Urothelium cell line (cell line): Measurements from ENCODE around the gene SERPINB3.
"Not testable (repeated sequence)": the region's sequence is repeated elsewhere in the genome, so short reads cannot be mapped to it uniquely, and the experiment has no call there.

Experiments used
- DNase-seq: peaks from one replicate; pipeline ENCODE4 v3.0.0; 2011; ENCODE audit warnings: low spot score, mixed read lengths
- FAIRE-seq: peaks from 2 replicates; lab custom pipeline; 2011; peaks lifted over from hg19 to GRCh38; lab: Jason Lieb, UNC

The SERPINB3 gene

DNA sequence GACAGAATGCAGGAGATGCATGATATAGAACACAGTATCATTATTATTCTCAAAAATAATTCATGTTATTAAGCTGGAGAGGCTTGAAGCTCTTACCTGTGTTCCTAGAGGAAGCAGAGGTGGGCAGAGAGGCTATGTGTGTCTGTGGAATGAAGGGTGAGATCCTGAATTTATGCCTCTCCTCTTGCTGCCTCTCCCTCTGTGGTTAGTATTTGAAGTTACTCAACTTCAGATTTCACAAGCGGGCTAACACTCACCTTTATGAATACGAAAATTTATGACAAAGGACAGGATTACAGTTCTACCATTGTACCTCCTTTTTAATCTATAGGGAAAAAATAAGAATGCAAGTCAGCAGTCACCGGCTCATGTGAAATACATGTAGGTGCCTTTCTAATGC is at the start of gene SERPINB3:
SERPINB3 (minus strand) TSS at position 144 of the 400 bp plus-strand sequence. CDS start 677 bp downstream, outside the sequence.
- not testable (repeated sequence) for DNase-seq, FAIRE-seq

GRCh38 chr18:63708650-63709049 is 47.0 kb upstream of the SERPINB3 start:
- DNase-seq (no peak), FAIRE-seq (no peak)

DNA sequence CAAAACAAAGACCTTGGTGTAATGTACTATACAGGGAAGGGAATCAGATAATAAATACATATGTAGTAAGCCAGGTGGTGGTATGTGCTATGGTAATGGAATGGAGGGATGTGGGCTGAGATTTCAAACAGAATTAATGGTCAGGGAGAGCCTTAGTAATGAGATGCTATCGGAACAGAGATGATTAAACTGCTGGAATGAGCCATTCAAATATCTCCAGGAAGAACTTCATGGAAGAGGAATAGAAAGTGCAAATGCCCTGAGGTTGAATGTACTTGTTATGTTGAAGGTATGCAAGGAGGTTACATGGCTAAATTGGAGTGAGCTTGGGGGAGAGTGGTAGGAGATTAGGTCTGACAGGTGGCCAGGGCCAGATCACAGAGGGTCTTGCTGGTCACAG is 46.1 kb upstream of the SERPINB3 start:
- FAIRE-seq (no peak), DNase-seq (no peak)

DNA sequence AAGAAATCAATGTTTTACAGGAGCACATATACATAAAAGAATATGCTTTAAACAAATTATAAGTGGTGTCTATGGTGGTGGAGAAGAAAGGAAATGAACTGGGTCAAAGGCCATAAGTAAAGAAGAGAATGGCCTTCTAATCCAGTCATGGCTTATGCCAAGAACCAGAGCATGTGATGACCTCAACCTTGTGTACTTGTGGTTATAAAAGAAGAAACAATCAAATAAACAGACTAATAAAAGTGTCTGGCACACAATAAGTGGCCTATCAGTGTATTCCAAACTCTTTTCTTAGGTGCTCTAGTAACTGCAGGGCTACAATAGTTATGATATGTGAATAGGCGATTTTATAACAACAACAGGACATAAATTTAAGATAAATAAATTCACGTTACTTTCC is 43.7 kb upstream of the SERPINB3 start:
- DNase-seq (no peak), FAIRE-seq (no peak)

DNA sequence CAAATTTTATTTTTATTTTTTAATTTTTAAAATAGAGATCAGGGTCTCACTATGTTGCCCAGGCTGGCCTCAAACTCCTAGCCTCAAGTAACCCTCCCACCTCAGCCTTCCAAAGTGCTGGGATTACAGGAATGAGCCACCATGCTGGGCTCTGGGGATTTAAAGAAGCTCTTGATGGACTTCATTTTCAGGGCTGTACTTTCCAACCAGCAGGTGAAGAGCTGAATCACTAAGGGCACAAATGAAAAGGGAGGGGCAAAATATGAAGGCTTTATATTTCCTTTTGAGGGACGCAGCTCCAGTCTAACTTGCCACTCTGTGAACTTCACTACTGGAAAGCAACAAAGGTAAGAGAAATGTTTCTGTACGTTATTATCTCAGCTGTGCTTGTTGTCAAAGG is 41.0 kb upstream of the SERPINB3 start, which contains the start of gene SERPINB11:
SERPINB11 (plus strand) TSS at position 301 of the 400 bp plus-strand sequence. CDS start 7,234 bp downstream, outside the sequence.
- FAIRE-seq: no peak

GRCh38 chr18:63701952-63702351 is 40.3 kb upstream of the SERPINB3 start:
- DNase-seq (no peak), FAIRE-seq (no peak)

More for the DNA sequence above, 41.0 kb upstream of the SERPINB3 start, which contains the start of gene SERPINB11:
- DNase-seq: no peak

DNA sequence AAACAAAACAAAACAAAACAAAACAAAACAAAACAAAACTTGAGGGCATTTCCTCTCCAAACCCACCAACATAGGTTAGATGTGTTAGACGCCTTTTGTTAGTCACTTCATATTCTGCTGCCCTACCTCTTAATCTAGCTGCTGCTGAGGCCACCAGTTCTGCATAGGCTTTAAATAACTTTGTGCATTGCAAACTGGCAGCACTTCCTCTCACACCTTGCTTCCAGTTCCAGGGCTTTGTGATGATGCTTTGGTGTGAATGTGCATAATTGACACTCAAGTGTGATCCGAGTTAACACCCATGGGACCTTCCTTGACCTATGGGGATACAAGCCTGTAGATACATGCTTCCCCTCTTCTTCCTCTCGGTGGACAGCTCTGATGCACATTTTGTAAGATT is 38.8 kb upstream of the SERPINB3 start:
- FAIRE-seq: no peak
- DNase-seq: no peak

- no peak for FAIRE-seq
These were observed 35.5 kb upstream of the SERPINB3 start for GRCh38 chr18:63697097-63697660.

DNA sequence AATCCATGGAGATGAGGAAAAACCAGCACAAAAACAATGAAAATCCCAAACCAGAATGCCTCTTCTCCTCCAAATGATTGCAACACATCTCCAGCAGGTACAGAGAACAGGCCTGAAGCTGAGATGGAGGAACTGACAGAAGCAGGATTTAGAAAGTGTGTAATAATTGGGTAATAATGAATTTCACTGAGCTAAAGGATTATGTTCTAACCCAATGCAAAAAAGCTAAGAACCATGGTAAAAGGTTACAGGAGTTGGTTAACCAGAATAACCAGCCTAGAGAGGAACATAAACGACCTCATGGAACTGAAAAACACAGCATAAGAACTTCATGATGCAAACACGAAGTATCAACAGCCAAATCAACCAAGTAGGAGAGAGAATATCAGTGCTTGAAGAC is 27.4 kb upstream of the SERPINB3 start:
- DNase-seq: no peak
- no peak for FAIRE-seq

More at GRCh38 chr18:63697097-63697660, 35.5 kb upstream of the SERPINB3 start:
- DNase-seq: no peak

DNA sequence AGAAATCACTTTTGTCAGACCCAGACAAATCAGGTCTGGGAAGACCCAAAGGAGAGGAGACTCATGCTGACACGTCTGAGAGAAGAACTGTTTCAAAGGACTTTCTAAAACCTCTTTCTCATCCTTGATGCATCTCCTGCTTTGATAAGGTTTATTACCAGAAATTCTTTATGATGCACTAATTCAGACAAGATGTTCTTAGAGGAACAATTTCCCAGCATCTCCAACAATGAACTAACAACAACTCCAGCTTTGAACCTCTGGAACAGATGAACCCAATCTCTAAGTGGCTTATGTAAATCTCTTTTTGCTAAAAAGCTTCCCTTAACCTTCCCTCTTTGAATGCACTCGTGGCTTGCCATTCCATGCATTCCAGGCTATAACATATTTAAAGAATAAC is 25.2 kb upstream of the SERPINB3 start:
- DNase-seq (no peak), FAIRE-seq (no peak)

- DNase-seq (no peak), FAIRE-seq (no peak)
These were observed 23.0 kb upstream of the SERPINB3 start for GRCh38 chr18:63684718-63685117.

- FAIRE-seq (no peak), DNase-seq (no peak)
These were observed 22.2 kb upstream of the SERPINB3 start for GRCh38 chr18:63683890-63684289.

GRCh38 chr18:63683152-63683551 is 21.5 kb upstream of the SERPINB3 start:
- peak; percentile 31 for DNase-seq
- no peak for FAIRE-seq

DNA sequence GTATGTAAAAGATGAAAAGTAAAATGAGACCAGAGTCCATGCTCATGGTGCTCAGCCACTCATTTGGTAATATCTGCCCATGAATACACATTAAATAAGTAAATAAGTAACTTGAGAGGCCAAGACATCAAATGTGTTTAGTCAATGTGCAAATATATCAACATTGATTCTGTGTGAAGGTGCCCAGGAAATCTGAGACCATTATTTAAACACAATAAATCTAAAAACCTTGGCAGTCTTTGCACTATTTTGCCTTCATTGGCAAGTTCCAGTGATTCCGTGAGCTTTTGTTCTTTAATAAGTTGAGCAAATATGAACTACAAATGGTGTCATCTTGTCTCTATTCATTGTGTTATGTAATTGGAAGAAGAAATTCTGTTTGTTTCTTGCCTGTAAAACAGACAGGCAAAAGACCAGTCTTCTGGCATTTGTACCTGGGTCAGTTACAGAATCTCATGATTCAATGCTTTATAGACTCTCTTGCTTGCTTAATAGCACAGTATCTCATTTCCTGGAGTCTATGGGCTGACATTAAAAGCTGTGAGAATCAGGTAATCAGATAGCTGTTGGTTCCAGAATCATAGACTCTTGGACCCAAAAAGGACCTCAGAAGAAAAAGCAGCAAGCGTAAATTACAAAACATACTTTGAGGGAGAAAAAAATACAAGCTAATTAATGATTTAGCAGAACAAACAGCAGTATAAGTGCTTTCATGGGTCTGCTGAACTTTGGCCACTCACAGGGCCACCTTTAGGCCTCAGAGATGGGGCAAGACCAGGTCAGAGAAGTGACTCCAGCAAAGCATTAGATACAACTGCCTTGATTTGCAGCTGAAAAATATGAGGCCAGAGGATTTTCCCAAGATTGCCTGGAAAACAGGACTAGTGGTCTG is 20.0 kb upstream of the SERPINB3 start:
- FAIRE-seq: no peak
- no peak for DNase-seq

- FAIRE-seq (no peak), DNase-seq (no peak)
These were observed 18.3 kb upstream of the SERPINB3 start for GRCh38 chr18:63679820-63680606.

- no peak for FAIRE-seq
These were observed 16.0 kb upstream of the SERPINB3 start for GRCh38 chr18:63677500-63678225.

DNA sequence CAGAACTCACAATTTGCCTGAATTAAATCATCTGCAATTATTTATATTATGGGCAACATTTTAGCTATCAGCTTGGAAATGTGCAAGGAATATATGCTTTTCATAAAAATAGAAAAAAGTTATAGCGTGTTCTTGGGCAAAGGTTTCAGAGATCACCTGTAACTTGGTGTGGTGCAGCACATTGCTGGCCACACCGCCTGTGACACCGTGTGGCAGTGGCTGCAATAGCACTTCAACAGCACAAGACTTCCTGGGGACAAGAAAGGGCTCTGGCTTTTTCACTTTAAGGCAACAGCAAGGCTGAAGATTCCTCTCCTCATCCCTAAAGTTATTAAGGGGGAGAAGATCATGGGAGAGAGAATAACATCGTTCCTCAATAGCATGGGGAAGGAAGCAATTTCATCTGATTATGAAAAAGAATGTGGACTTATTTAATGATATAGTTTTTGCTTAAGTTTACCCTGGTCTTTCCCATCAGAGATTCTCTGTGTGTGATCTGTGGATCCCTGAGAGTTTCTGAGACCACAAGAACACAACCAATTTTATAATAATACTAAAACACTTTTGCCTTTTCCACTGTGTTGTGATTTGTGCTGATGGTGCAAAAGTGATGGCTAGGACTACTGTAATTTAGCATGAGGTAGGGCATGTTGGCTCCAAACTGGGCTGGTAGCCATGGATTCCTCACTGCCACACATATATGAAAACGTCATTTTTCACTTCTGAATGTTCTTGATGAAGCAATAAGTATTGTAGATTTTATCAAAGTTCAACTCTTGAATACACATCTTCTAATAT is 15.0 kb upstream of the SERPINB3 start:
- FAIRE-seq: no peak
- DNase-seq: peak; percentile 4

More at GRCh38 chr18:63677500-63678225, 16.0 kb upstream of the SERPINB3 start:
- DNase-seq: no peak

DNA sequence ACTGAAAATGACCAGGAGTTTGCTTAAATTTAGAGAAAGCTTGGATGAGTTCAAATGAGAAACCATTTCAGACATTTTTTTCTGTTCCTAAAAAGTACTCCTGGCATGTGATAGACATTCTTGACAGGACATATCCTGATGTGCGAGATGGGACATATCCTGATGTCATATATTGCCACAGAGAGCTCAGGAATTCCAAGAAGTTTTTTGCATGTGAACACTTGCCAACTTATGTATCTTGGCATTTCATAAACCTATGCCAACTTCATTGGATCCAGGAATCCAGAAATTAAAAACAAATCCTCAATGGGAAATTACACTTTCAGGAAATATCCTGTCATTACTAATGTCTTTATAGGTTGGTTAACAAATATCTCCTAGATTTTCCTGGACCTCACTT is 2.9 kb upstream of the SERPINB3 start:
- no peak for DNase-seq
- FAIRE-seq: no peak

DNA sequence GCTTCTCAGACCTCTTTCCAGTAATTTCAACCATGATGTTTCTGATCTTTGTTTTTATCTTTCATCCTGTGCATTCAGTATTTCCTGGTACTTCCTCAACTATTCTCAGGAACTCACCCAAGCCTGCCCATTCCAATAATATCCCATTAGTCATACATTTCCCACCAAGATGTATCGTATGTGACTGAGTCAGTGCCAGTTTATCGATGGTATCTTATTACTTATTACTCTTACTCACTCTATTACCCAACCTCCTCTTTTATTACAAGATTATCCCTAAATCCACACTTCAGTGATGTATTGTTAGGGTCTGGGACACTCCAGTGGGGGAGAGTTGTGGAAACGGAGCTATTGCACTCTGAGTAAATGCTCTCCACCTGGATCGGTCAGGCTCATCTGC is 2.8 kb downstream of the SERPINB3 start:
- not testable (repeated sequence) for FAIRE-seq, DNase-seq

DNA sequence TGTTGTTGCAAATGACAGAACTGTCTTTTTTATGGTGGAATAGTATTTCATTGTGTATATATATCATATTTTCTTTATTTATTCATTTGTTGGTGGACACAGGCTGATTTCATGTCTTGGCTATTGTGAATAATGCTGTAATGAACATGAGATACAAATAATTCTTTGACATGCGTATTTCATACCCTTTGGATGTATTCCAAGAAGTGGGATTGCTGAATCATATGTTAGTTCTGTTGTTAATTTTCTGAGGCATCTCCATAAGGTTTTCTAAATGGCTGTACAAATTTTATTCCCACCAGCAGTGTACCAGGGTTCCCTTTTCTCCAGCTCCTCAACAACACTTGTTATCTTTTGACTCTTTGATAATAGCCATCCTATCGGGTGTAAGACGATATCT is 11.4 kb downstream of the SERPINB3 start:
- not testable (repeated sequence) for FAIRE-seq, DNase-seq
